ENCODE data around the gene SLFN11. TPM values are rescaled to one million over a fixed set of nuclear protein-coding genes. Genes with fewer than 3 reads are reported as not detected.
"Not testable (repeated sequence)": the region's sequence is repeated elsewhere in the genome, so short reads cannot be mapped to it uniquely, and the experiment has no call there.

Gene SLFN11
- total and polyA plus RNA-seq, 8 donors = 0.89 to 38.5 (median 6.4) TPM

GRCh38 chr17:35312346-35312745 lies 61.1 kb downstream of the SLFN11 start:
- intact Hi-C loops (cut with DNase I; ENCODE audit: low total_unique reads) = loop anchor here (5.0 kb wide), 1 partner anchor 225 kb away; the partner anchor contains the start of gene SLFN12L
- no peak for DNase-seq
- Histone ChIP-seq H3K27me3 (peaks cover 0 to 14% (median 0%) of the 10 kb centered on the region in 3 donors), H3K36me3 (no peaks in the 10 kb centered on the region), H3K4me3 (no peak overlapping the region), H3K27ac (no peak overlapping the region), H3K4me1 (peaks cover 4 to 37% (median 22%) of the 10 kb centered on the region in 4 donors), H3K9me3 (no peaks in the 10 kb centered on the region)
- TF ChIP-seq POLR2A (IDR thresholded peaks at IDR 0.05) (no peak), EP300 (IDR thresholded peaks at IDR 0.05) (no peak), POLR2AphosphoS5 (IDR thresholded peaks at IDR 0.05) (no peak), CTCF (IDR thresholded peaks at IDR 0.05) (no peak)
- WGBS, 5 donors = 62 to 76% (median 72%) methylated on average over 3 of the region's 3 CpGs

DNA sequence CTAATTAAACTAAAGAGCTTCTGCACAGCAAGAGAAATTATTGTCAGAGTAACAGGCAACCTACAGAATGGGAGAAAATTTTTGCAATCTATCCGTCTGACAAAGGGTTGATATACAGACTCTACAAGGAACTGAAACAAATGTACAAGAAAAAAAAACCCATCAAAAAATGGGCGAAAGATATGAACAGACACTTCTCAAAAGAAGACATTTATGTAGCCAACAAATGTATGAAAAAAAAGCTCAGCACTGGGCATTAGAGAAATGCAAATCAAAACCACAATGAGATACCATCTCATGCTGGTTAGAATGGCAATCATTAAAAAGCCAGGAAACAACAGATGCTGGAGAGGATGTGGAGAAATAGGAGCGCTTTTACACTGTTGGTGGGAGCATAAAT lies 64.1 kb downstream of the SLFN11 start:
- H3K9me3 ChIP-seq; H3K4me3 ChIP-seq; intact Hi-C loops (cut with DNase I; ENCODE audit: low total_unique reads); H3K27ac ChIP-seq; DNase-seq; H3K36me3 ChIP-seq: not testable (repeated sequence)
- Histone ChIP-seq H3K4me1 (peaks cover 0 to 19% (median 13%) of the 10 kb centered on the region in 4 donors), H3K27me3 (peaks cover 0 to 22% (median 0%) of the 10 kb centered on the region in 3 donors)
- WGBS, 5 donors = 59 to 93% (median 78%) methylated on average over 3 of the region's 3 CpGs

Small RNA genes lying within 50 kb of the gene (small RNA-seq; reads per million reads assigned to genes)
- gene AC060766.3 = 0 to 0.59 (median 0) reads per million in 4 donors
- 0 reads per million in 4 donors for gene AC060766.5

Other genes starting within 250 kb of the SLFN11 start
- gene NLE1, start 231.3 kb downstream of the SLFN11 start, total RNA-seq = 100 to 1,000 TPM in 1 of 5 donors, 10 to 100 TPM in 1, 1 to 10 TPM in 2, not detected in 1; 7.7 to 208 (median 19.2) TPM
- gene NLE1, start 231.3 kb downstream of the SLFN11 start, polyA plus RNA-seq = 1 to 10 TPM; 6.2 to 9.2 (median 6.4) TPM
- gene UNC45B, start 225.8 kb downstream of the SLFN11 start, total RNA-seq = 1 to 10 TPM in 2 of 5 donors, under 1 TPM in 1, not detected in 2; 0.45 to 1.8 (median 1.5) TPM
- gene UNC45B, start 225.8 kb downstream of the SLFN11 start, polyA plus RNA-seq = under 1 TPM; 0.05 to 0.15 (median 0.06) TPM
- not detected for gene SLC35G3, start 179.2 kb downstream of the SLFN11 start, total RNA-seq
- under 1 TPM in 1 of 3 donors, not detected in 2; 0.12 TPM for gene SLC35G3, start 179.2 kb downstream of the SLFN11 start, polyA plus RNA-seq
- 10 to 100 TPM in 4 of 5 donors, under 1 TPM in 1; 0.58 to 59.5 (median 20.2) TPM for gene SLFN5, start 130.5 kb downstream of the SLFN11 start, total RNA-seq
- gene SLFN5, start 130.5 kb downstream of the SLFN11 start, polyA plus RNA-seq = 1 to 10 TPM; 3.8 to 5.5 (median 5.2) TPM
- gene SLFN12, start 58.9 kb upstream of the SLFN11 start, total RNA-seq = 100 to 1,000 TPM in 1 of 5 donors, 10 to 100 TPM in 2, 1 to 10 TPM in 2; 1.3 to 182 (median 14.3) TPM
- 1 to 10 TPM in 2 of 3 donors, under 1 TPM in 1; 0.85 to 3.1 (median 2.9) TPM for gene SLFN12, start 58.9 kb upstream of the SLFN11 start, polyA plus RNA-seq
- 10 to 100 TPM in 2 of 5 donors, 1 to 10 TPM in 2, under 1 TPM in 1; 0.87 to 25.0 (median 7.5) TPM for gene SLFN13, start 75.1 kb upstream of the SLFN11 start, total RNA-seq
- gene SLFN13, start 75.1 kb upstream of the SLFN11 start, polyA plus RNA-seq = 1 to 10 TPM; 1.8 to 2.4 (median 2.1) TPM
- gene SLFN12L, start 164.1 kb upstream of the SLFN11 start, total RNA-seq = 1 to 10 TPM in 4 of 5 donors, under 1 TPM in 1; 0.58 to 7.0 (median 1.8) TPM
- under 1 TPM in 2 of 3 donors, not detected in 1; 0.15 to 0.37 TPM for gene SLFN12L, start 164.1 kb upstream of the SLFN11 start, polyA plus RNA-seq
- gene SLFN14, start 187.2 kb upstream of the SLFN11 start, total RNA-seq = not detected
- not detected for gene SLFN14, start 187.2 kb upstream of the SLFN11 start, polyA plus RNA-seq
- 1 to 10 TPM in 3 of 5 donors, under 1 TPM in 1, not detected in 1; 0.58 to 3.2 (median 2.5) TPM for gene PEX12, start 204.9 kb upstream of the SLFN11 start, total RNA-seq
- 1 to 10 TPM in 2 of 3 donors, under 1 TPM in 1; 0.76 to 3.1 (median 1.4) TPM for gene PEX12, start 204.9 kb upstream of the SLFN11 start, polyA plus RNA-seq
- gene AP2B1, start 213.7 kb upstream of the SLFN11 start, total RNA-seq = 100 to 1,000 TPM in 1 of 5 donors, 10 to 100 TPM in 4; 45.5 to 171 (median 71.0) TPM
- gene AP2B1, start 213.7 kb upstream of the SLFN11 start, polyA plus RNA-seq = 10 to 100 TPM; 21.6 to 34.1 (median 32.1) TPM